Astrocyte of the cerebellum (primary cell): Measurements from ENCODE around the gene TSLP.

Experiments
- DNase-seq: peaks from one replicate; pipeline ENCODE4 v3.0.0-alpha.2; 2011; ENCODE audit warnings: low read depth
- H3K4me3 ChIP-seq: 2 replicates; pipeline ENCODE4 v1.5.1; 2011; ENCODE audit warnings: mild to moderate bottlenecking, low read depth, low read length, moderate library complexity
- in situ Hi-C: cut with HindIII; loops from 2 replicates; pipeline ENCODE4 v1.10.0; 2017; ENCODE audit warnings: low sequenced_read_pairs
- TF ChIP-seq, protein P1 (sequence below): IDR thresholded peaks from 2 replicates; pipeline ENCODE4 v1.5.1; 2012; ENCODE audit warnings: low read length, low read depth, moderate library complexity, mild to moderate bottlenecking; ENCODE audit errors: missing control alignments

TSLP gene

DNA sequence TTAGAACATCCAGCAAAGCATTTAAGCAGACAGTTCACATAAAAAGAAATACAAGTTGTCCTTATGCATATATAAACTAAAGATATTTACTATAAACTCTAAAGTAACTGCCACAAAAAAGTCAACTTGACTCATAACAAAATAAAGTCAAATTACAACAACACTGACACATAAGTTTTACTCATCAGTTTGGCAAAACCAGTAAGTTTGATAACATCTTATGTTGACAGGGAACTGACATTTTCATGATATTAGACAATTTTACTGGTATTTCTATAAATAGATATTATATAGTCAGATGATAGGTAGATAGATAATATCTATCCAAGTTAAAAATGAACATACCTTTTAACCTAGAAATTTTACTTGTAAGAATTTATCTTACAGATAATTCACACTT, 9.9 kb upstream of the TSLP start:
- in situ Hi-C loops, result no loop called here
- TF ChIP-seq, protein P1, sequence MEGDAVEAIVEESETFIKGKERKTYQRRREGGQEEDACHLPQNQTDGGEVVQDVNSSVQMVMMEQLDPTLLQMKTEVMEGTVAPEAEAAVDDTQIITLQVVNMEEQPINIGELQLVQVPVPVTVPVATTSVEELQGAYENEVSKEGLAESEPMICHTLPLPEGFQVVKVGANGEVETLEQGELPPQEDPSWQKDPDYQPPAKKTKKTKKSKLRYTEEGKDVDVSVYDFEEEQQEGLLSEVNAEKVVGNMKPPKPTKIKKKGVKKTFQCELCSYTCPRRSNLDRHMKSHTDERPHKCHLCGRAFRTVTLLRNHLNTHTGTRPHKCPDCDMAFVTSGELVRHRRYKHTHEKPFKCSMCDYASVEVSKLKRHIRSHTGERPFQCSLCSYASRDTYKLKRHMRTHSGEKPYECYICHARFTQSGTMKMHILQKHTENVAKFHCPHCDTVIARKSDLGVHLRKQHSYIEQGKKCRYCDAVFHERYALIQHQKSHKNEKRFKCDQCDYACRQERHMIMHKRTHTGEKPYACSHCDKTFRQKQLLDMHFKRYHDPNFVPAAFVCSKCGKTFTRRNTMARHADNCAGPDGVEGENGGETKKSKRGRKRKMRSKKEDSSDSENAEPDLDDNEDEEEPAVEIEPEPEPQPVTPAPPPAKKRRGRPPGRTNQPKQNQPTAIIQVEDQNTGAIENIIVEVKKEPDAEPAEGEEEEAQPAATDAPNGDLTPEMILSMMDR, result no peak
- DNase-seq, result no peak
- no peak overlapping the region for H3K4me3 ChIP-seq

- no peak overlapping the region for H3K4me3 ChIP-seq
- TF ChIP-seq, protein P1, result peak; percentile 67
- DNase-seq, result no peak
- in situ Hi-C loops, result no loop called here
Observed at GRCh38 chr5:111063709-111064322, 7.7 kb upstream of the TSLP start.

DNA sequence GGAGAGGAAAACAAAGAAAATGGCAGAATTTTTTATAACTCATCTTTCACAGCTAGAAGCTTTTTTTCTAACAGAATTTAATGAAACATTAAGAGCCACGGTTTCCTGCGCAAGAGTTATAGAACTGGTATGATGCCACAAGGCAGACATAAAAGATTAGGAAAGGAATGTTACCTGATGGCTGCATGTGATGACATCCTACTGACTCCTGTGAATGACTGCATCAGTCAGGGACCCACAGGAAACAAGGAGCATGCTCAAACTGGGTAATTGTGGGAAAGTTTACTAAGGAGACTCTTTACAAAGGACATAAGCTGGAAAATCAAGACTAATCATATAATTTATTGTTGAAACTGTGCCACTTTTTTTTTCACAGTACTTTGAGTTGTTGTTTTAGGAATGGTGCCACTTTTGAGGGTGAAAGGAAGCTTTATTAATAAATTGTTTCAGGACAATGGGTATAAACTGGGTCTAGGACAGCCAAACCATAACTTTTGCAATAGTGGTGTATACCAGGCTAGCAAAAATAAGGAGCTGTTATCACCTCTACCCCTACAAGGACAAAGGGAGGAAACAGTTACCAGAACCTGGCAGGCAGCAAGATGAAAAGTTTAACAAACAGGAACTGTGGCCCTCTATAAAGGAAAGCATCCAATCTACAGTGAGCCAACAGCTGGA, 5.1 kb upstream of the TSLP start:
- no peak for DNase-seq
- no peak overlapping the region for H3K4me3 ChIP-seq
- in situ Hi-C loops, result no loop called here
- TF ChIP-seq, protein P1, result no peak

DNA sequence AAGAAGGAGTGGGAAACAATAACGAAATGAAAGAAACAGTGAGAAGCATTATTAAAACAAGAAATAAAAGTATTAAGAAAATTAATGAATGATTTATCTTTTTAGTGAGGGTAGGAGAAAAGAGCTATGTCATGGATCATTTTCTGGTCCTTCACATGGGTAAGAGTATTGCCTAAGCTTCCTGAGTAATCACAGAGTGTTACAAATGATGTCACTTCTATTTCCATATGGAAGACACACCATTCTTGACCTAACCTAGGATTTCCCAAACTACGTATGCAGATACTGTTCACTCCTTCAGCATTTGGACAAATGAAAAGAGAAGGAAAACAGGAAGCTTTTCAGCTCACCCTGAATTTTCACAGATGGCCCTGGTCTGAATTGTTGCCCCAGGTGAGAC, 3.3 kb upstream of the TSLP start:
- H3K4me3 ChIP-seq, result no peak overlapping the region
- TF ChIP-seq, protein P1, result no peak
- DNase-seq, result no peak
- in situ Hi-C loops, result no loop called here

- in situ Hi-C loops, result no loop called here
- TF ChIP-seq, protein P1, result no peak
- no peak overlapping the region for H3K4me3 ChIP-seq
- peak; percentile 43 for DNase-seq
Observed at GRCh38 chr5:111069839-111070238, 1.7 kb upstream of the TSLP start.

GRCh38 chr5:111070272-111071134, 1.0 kb upstream of the TSLP start:
- peak overlapping the region; percentile 21 for H3K4me3 ChIP-seq

More at GRCh38 chr5:111070272-111071134, 1.0 kb upstream of the TSLP start:
- in situ Hi-C loops, result no loop called here
- no peak for DNase-seq
- TF ChIP-seq, protein P1, result peak; percentile 18
